ENCODE results near the gene MASTL. TPM values are rescaled to one million over a fixed set of nuclear protein-coding genes. Genes with fewer than 3 reads are reported as not detected.
"Not testable (repeated sequence)": the region's sequence is repeated elsewhere in the genome, so short reads cannot be mapped to it uniquely, and the experiment has no call there.

The MASTL gene
- total RNA-seq, 5 donors from 2014 or later (not counting 1 experiment from before 2014, with no cell fraction given): 4.2 to 21.2 (median 10.4) TPM

DNA sequence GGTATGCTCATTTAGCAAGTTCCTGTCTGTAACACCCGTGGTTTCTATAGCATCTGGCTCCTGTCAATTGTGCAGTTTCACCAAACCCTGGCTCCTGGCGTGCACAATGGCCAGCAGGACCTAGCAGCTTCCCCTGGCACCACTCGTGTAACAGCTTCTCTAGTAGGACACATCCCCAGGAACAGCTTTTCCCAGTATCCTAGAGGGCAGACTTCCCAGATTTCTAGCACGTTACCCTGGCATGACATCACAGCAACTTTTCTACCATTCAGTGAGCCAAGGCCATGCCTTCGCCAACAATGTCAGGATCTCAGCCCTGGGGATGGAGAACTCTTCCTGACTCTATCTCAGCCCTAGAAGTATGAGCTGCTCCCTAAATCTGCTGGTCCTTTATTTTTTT lies 7.5 kb upstream of the MASTL start:
- Mint-ChIP-seq H3K27ac (no peak overlapping the region), H3K36me3 (peaks cover 41% of the 10 kb centered on the region)
- CTCF ChIA-PET: interaction anchor here in 1 of 2 donors (1.6 kb wide), 1 partner anchor 75 kb away, joined by 4 read pairs; no protein-coding TSS in a partner anchor

DNA sequence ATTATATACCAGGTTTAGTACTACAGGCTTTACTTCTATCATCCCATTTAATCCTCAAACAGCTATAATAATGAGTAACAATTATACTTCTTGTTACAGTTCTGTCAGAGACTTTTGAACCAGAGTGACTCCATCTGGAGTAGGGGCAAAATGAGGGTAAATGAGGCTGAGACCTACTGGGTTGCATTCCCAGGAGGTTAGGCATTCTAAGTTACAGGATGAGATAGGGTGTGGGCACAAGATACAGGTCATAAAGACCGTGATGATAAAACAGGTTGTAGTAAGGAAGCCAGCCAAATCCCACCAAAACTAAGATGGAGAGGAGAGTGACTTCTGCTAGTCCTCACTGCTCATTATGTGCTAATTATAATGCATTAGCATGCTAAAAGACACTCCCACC lies 4.9 kb upstream of the MASTL start:
- Mint-ChIP-seq H3K27ac (peak overlapping the region in 1 of 2 donors; percentile 79), H3K9me3 (no peaks in the 10 kb centered on the region), H3K4me1 (peaks cover 60 to 63% (median 60%) of the 10 kb centered on the region in 3 donors), H3K4me3 (no peak overlapping the region), H3K36me3 (peaks cover 37% of the 10 kb centered on the region), H3K27me3 (no peaks in the 10 kb centered on the region)
- Histone ChIP-seq H3K9me3 (no peaks in the 10 kb centered on the region), H3K4me1 (ENCODE audit: control insufficient read depth in 1 of 2, extremely low read depth in 1 of 2, insufficient read depth in 2 of 2, low read length in 2 of 2) (peaks cover 12 to 28% of the 10 kb centered on the region in 2 experiments), H3K27ac (ENCODE audit: low read length) (no peak overlapping the region), H3K27me3 (replicated peaks in 1 of 2; ENCODE audit: control insufficient read depth in 2 of 2, extremely low read depth in 1 of 2, insufficient read depth in 2 of 2, low read length in 1 of 2) (no peaks in the 10 kb centered on the region), H3K4me3 (ENCODE audit: control insufficient read depth in 1 of 2, extremely low read depth in 1 of 2, low read length in 1 of 2) (no peak overlapping the region), H3K36me3 (ENCODE audit: control insufficient read depth in 2 of 2, extremely low read depth in 1 of 2, insufficient read depth in 1 of 2, low read length in 1 of 2) (peaks cover 11 to 46% of the 10 kb centered on the region in 2 donors)
- whole genome bisulfite sequencing (ENCODE audit: insufficient coverage): no CpG with 5 or more reads among the region's 1 CpG
- ATAC-seq (replicated peaks in 1 of 4) (no peak), DNase-seq (no peak)
- ChIA-PET CTCF (no interaction called here), POLR2A (interaction anchor here in 1 of 2 donors (0.6 kb wide), 1 partner anchor 38 kb away, joined by 3 read pairs; no protein-coding TSS in a partner anchor)

More for the DNA sequence above, 7.5 kb upstream of the MASTL start:
- H3K4me3 ChIP-seq (ENCODE audit: control insufficient read depth in 1 of 2, extremely low read depth in 1 of 2, low read length in 1 of 2): no peak overlapping the region
- H3K4me1 Mint-ChIP-seq: peaks cover 41 to 50% (median 42%) of the 10 kb centered on the region in 3 donors
- no peak overlapping the region for H3K27ac ChIP-seq (ENCODE audit: low read length)
- no peaks in the 10 kb centered on the region for H3K27me3 Mint-ChIP-seq
- ATAC-seq (replicated peaks in 1 of 4) (no peak), DNase-seq (no peak)
- POLR2A ChIA-PET: interaction anchor here in 1 of 2 donors (0.7 kb wide), 1 partner anchor 74 kb away, joined by 3 read pairs; no protein-coding TSS in a partner anchor
- H3K36me3 ChIP-seq (ENCODE audit: control insufficient read depth in 2 of 2, extremely low read depth in 1 of 2, insufficient read depth in 1 of 2, low read length in 1 of 2): peaks cover 11 to 68% of the 10 kb centered on the region in 2 donors
- no peaks in the 10 kb centered on the region for H3K9me3 ChIP-seq
- H3K4me3 Mint-ChIP-seq: no peak overlapping the region
- H3K9me3 Mint-ChIP-seq: no peaks in the 10 kb centered on the region
- WGBS (ENCODE audit: insufficient coverage): 74% methylated on average over 5 of the region's 5 CpGs
- no peaks in the 10 kb centered on the region for H3K27me3 ChIP-seq (replicated peaks in 1 of 2; ENCODE audit: control insufficient read depth in 2 of 2, extremely low read depth in 1 of 2, insufficient read depth in 2 of 2, low read length in 1 of 2)
- peaks cover 5 to 18% of the 10 kb centered on the region in 2 experiments for H3K4me1 ChIP-seq (ENCODE audit: control insufficient read depth in 1 of 2, extremely low read depth in 1 of 2, insufficient read depth in 2 of 2, low read length in 2 of 2)

DNA sequence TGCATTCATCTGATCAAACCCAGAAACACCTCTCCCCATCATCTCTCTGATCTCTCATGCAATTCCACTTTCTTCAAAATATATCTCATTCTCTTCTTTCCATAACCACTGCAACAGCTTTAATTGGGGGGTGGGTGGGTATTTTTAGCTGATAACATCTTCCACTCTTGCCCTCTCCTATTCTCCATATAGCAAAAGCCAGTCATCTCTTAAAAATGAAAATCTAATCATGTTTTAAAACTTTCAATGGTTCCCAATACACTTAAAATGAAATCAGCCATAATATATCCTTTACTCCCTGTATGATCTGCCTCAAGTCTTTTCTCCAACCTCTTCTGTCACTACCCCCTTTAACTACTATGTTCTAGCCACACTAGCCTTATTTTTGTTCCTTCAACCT lies 2.5 kb upstream of the MASTL start:
- Mint-ChIP-seq H3K27ac (peak overlapping the region; percentile 61 to 100), H3K4me3 (peak overlapping the region; percentile 96 to 100 (median 99)), H3K27me3 (no peaks in the 10 kb centered on the region), H3K4me1 (peaks cover 56 to 63% (median 57%) of the 10 kb centered on the region in 3 donors), H3K9me3 (no peaks in the 10 kb centered on the region), H3K36me3 (peaks cover 23% of the 10 kb centered on the region)
- Histone ChIP-seq H3K36me3 (ENCODE audit: control insufficient read depth in 2 of 2, extremely low read depth in 1 of 2, insufficient read depth in 1 of 2, low read length in 1 of 2) (peaks cover 5 to 21% of the 10 kb centered on the region in 2 donors), H3K27me3 (replicated peaks in 1 of 2; ENCODE audit: control insufficient read depth in 2 of 2, extremely low read depth in 1 of 2, insufficient read depth in 2 of 2, low read length in 1 of 2) (no peaks in the 10 kb centered on the region), H3K4me1 (ENCODE audit: control insufficient read depth in 1 of 2, extremely low read depth in 1 of 2, insufficient read depth in 2 of 2, low read length in 2 of 2) (peaks cover 12 to 43% of the 10 kb centered on the region in 2 experiments), H3K4me3 (ENCODE audit: control insufficient read depth in 1 of 2, extremely low read depth in 1 of 2, low read length in 1 of 2) (peak overlapping the region in 1 of 2 donors; percentile 65), H3K27ac (ENCODE audit: low read length) (no peak overlapping the region), H3K9me3 (no peaks in the 10 kb centered on the region)
- POLR2A ChIA-PET: interaction anchor here (0.6 to 1.3 kb wide), 3 partner anchors 24 to 351 kb away, joined by 3 to 4 read pairs (median 3); partner anchors contain the start of gene RAB18 (in 1 of the 2)
- CTCF ChIA-PET: interaction anchor here (0.5 to 0.7 kb wide), 2 partner anchors 26 to 45 kb away, joined by 3 to 4 read pairs; no protein-coding TSS in a partner anchor
- ATAC-seq (replicated peaks in 1 of 4) (no peak), DNase-seq (no peak)

DNA sequence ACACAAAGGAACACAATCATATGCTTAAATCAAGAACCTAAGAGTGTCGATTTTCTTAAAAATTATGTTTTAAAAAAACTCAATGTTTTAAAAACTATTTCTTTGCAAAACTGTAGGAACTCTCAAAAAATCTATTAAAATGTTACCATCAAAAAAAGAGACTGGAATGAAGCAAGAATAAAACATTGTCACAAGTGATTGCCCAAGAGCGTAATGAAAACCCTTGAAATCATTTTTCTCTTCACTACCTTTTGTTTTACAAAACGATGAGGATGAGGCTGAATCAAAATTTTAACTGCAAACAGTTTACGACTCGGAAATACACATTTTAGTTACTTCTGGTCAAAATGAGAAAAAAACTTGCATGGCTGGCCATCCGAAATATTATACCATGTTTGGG lies 1.8 kb upstream of the MASTL start:
- ATAC-seq (replicated peaks in 1 of 4) (no peak), DNase-seq (no peak)
- Histone ChIP-seq H3K4me1 (ENCODE audit: control insufficient read depth in 1 of 2, extremely low read depth in 1 of 2, insufficient read depth in 2 of 2, low read length in 2 of 2) (peaks cover 12 to 41% of the 10 kb centered on the region in 2 experiments), H3K27ac (ENCODE audit: low read length) (peak overlapping the region; percentile 95), H3K36me3 (ENCODE audit: control insufficient read depth in 2 of 2, extremely low read depth in 1 of 2, insufficient read depth in 1 of 2, low read length in 1 of 2) (peaks cover 1 to 15% of the 10 kb centered on the region in 2 donors), H3K4me3 (ENCODE audit: control insufficient read depth in 1 of 2, extremely low read depth in 1 of 2, low read length in 1 of 2) (peak overlapping the region; percentile 65 to 100), H3K9me3 (no peaks in the 10 kb centered on the region), H3K27me3 (replicated peaks in 1 of 2; ENCODE audit: control insufficient read depth in 2 of 2, extremely low read depth in 1 of 2, insufficient read depth in 2 of 2, low read length in 1 of 2) (no peaks in the 10 kb centered on the region)
- Mint-ChIP-seq H3K4me1 (peaks cover 60 to 67% (median 61%) of the 10 kb centered on the region in 3 donors), H3K27ac (peak overlapping the region; percentile 100), H3K9me3 (no peaks in the 10 kb centered on the region), H3K4me3 (peak overlapping the region; percentile 96 to 100 (median 99)), H3K27me3 (no peaks in the 10 kb centered on the region), H3K36me3 (peaks cover 24% of the 10 kb centered on the region)
- ChIA-PET POLR2A (interaction anchor here (0.5 to 1.6 kb wide), 4 partner anchors 17 to 52 kb away, joined by 4 to 8 read pairs (median 5); no protein-coding TSS in a partner anchor), CTCF (interaction anchor here (0.5 to 2.0 kb wide), 6 partner anchors 44 to 427 kb away, joined by 3 to 12 read pairs (median 3); partner anchors contain the start of gene ABI1 (in 1 of the 2))
- WGBS (ENCODE audit: insufficient coverage): no CpG with 5 or more reads among the region's 6 CpGs

DNA sequence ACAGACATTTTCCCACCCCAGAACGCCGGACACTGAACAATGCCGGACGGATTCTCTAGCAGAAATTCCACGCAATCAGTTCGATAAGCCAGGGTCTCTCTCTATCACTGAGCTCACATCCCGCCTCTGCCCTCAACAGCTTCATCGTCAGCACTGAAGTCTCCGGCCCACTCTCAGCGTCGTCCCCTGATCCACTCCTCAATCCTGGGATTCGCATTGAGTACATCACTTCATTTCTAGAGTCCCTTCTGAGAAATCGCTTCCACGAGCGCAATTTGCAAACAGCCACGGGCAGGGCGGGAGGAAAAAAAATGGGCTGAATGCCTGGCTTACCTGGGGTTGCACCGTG lies 1.3 kb upstream of the MASTL start:
- peaks cover 58 to 67% (median 58%) of the 10 kb centered on the region in 3 donors for H3K4me1 Mint-ChIP-seq

DNA sequence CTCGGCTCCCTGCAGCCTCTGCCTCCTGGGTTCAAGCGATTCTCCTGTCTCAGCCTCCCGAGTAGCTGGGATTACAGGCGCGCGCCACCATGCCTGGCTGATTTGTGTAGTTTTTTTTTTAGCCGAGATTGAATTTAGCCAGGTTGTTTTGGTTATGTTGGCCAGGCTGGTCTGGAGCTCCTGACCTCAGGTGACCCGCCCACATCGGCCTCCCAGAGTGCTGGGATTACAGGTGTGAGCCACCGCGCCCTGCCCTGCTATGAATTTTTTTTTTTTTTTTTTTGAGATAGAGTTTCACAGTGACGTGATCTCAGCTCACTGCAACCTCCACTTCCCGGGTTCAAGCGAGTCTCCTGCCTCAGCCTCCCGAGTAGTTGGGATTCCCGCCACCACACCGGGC lies 1.4 kb downstream of the MASTL start:
- not testable (repeated sequence) for DNase-seq; H3K27me3 Mint-ChIP-seq; H3K9me3 ChIP-seq; H3K9me3 Mint-ChIP-seq; ATAC-seq (replicated peaks in 1 of 4); H3K27me3 ChIP-seq (replicated peaks in 1 of 2; ENCODE audit: control insufficient read depth in 2 of 2, extremely low read depth in 1 of 2, insufficient read depth in 2 of 2, low read length in 1 of 2)
- peak overlapping the region; percentile 65 to 100 for H3K4me3 ChIP-seq (ENCODE audit: control insufficient read depth in 1 of 2, extremely low read depth in 1 of 2, low read length in 1 of 2)
- peak overlapping the region; percentile 95 for H3K27ac ChIP-seq (ENCODE audit: low read length)
- Mint-ChIP-seq H3K27ac (peak overlapping the region; percentile 100), H3K4me1 (peaks cover 37 to 53% (median 41%) of the 10 kb centered on the region in 3 donors), H3K4me3 (peak overlapping the region; percentile 96 to 100 (median 99)), H3K36me3 (peaks cover 23% of the 10 kb centered on the region)
- POLR2A ChIA-PET: interaction anchor here (0.6 to 1.2 kb wide), 4 partner anchors 10 to 322 kb away, joined by 3 to 6 read pairs (median 4); no protein-coding TSS in a partner anchor
- CTCF ChIA-PET: interaction anchor here (0.6 to 0.7 kb wide), 4 partner anchors 51 to 145 kb away, joined by 4 to 8 read pairs (median 5); no protein-coding TSS in a partner anchor
- 50% methylated on average over 2 of the region's 17 CpGs for WGBS (ENCODE audit: insufficient coverage)
- peaks cover 0 to 10% of the 10 kb centered on the region in 2 donors for H3K36me3 ChIP-seq (ENCODE audit: control insufficient read depth in 2 of 2, extremely low read depth in 1 of 2, insufficient read depth in 1 of 2, low read length in 1 of 2)
- H3K4me1 ChIP-seq (ENCODE audit: control insufficient read depth in 1 of 2, extremely low read depth in 1 of 2, insufficient read depth in 2 of 2, low read length in 2 of 2): peaks cover 12 to 28% of the 10 kb centered on the region in 2 experiments

More for the DNA sequence above, 1.3 kb upstream of the MASTL start:
- Histone ChIP-seq H3K27ac (ENCODE audit: low read length) (peak overlapping the region; percentile 95), H3K27me3 (replicated peaks in 1 of 2; ENCODE audit: control insufficient read depth in 2 of 2, extremely low read depth in 1 of 2, insufficient read depth in 2 of 2, low read length in 1 of 2) (no peaks in the 10 kb centered on the region), H3K36me3 (ENCODE audit: control insufficient read depth in 2 of 2, extremely low read depth in 1 of 2, insufficient read depth in 1 of 2, low read length in 1 of 2) (peaks cover 0 to 10% of the 10 kb centered on the region in 2 donors), H3K4me3 (ENCODE audit: control insufficient read depth in 1 of 2, extremely low read depth in 1 of 2, low read length in 1 of 2) (peak overlapping the region; percentile 65 to 100), H3K9me3 (no peaks in the 10 kb centered on the region), H3K4me1 (ENCODE audit: control insufficient read depth in 1 of 2, extremely low read depth in 1 of 2, insufficient read depth in 2 of 2, low read length in 2 of 2) (peaks cover 12 to 41% of the 10 kb centered on the region in 2 experiments)
- Mint-ChIP-seq H3K27me3 (no peaks in the 10 kb centered on the region), H3K4me3 (peak overlapping the region; percentile 96 to 100 (median 99)), H3K36me3 (peaks cover 24% of the 10 kb centered on the region), H3K27ac (peak overlapping the region; percentile 100), H3K9me3 (no peaks in the 10 kb centered on the region)
- WGBS (ENCODE audit: insufficient coverage): 0% methylated on average over 17 of the region's 18 CpGs
- CTCF ChIA-PET: interaction anchor here (0.5 to 2.0 kb wide), 17 partner anchors 8 to 1474 kb away, joined by 3 to 12 read pairs (median 3); partner anchors contain the start of genes ABI1 (in 1 of the 2), ANKRD26 (in 1 of the 2) and MPP7 (in 1 of the 2)
- DNase-seq (peak in 4 of 35 experiments; percentile 4 to 16 (median 8)), ATAC-seq (replicated peaks in 1 of 4) (peak; percentile 1 to 8 (median 6))
- POLR2A ChIA-PET: interaction anchor here (0.7 to 1.6 kb wide), 10 partner anchors 11 to 1239 kb away, joined by 3 to 15 read pairs (median 5); no protein-coding TSS in a partner anchor
